GM21381 (cell line): ENCODE measurements around the gene TAF10.

ENCODE experiments used
- ATAC-seq: cut with Tn5 transposase; IDR thresholded peaks from one replicate; pipeline ENCODE4 v1.9.1; 2021; ENCODE audit warnings: mild to moderate bottlenecking, moderate library complexity; ENCODE audit not compliant: unreplicated experiment

Gene TAF10

GRCh38 chr11:6612213-6613041 is at the start of gene TAF10:
Gene TAF10, minus strand, starts transcription at chr11:6612216. Its CDS starts 27 bp downstream, at chr11:6612189.
- peak; percentile 91 for ATAC-seq

GRCh38 chr11:6660712-6661111 is 48.7 kb upstream of the TAF10 start:
- no peak for ATAC-seq

GRCh38 chr11:6658647-6659046 is 46.6 kb upstream of the TAF10 start:
- no peak for ATAC-seq

- ATAC-seq, result no peak
Measured at GRCh38 chr11:6657346-6657745, 45.3 kb upstream of the TAF10 start.

GRCh38 chr11:6656936-6657335 is 44.9 kb upstream of the TAF10 start:
- no peak for ATAC-seq

DNA sequence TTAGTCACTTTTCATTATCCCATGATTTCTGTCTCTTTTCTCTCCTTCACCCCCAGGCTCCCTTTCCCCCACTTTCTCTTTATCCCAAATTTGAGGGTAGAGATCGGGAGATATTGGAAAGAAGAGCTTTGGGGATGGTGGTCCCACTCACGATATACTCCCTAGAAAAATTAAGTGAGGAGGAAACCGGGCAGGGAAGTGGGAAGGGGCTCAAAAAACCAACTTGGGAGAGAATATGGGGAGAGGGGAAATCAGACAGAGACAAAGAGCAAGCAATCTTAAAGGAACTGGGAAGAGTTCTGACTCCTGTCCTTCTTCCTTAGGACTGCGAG is 44.5 kb upstream of the TAF10 start:
- ATAC-seq, result no peak

GRCh38 chr11:6655790-6656583 is 44.0 kb upstream of the TAF10 start, which contains the start of gene DCHS1:
Gene DCHS1, minus strand, starts transcription at chr11:6655809. Its CDS starts 14,196 bp downstream, at chr11:6641613.
- ATAC-seq, result no peak

DNA sequence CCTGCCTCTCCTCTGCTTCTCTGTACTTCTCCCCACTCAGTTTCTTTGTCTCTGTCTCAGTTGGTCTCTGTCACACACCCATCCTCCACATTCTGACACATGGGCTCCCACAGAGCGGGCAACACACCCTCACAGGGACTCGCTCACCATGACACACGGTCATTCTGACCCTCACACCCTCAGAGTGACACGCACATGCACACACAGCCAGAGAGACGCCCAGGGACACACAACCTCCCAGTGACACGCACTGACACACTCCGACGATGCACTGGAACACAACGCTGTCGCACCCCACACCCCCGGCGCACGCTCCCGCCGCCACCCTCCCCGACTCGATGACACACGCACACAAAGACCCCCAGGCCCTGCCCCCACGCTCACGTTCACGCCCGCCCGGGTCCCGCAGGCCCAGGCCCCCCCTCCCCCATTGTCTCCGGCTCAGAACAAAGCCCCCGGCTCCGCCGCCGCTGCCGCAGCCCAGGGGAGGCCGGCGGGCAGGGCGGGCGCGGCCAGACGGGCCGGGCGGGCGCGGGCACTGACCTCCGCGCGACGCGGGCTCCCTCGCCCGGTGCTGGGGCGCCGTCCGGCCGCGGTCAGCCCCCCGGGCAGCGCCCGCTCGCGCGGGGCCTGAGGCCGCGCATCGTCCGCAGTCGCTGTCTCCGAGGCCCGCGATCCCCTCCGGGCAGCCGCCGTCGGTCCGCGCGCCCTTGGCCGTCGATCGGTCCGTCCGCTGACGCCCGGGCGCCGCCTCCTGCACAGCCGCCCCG is 43.2 kb upstream of the TAF10 start:
- ATAC-seq, result no peak

GRCh38 chr11:6654281-6655019 is 42.4 kb upstream of the TAF10 start:
- no peak for ATAC-seq

GRCh38 chr11:6653656-6654055 is 41.6 kb upstream of the TAF10 start:
- no peak for ATAC-seq

DNA sequence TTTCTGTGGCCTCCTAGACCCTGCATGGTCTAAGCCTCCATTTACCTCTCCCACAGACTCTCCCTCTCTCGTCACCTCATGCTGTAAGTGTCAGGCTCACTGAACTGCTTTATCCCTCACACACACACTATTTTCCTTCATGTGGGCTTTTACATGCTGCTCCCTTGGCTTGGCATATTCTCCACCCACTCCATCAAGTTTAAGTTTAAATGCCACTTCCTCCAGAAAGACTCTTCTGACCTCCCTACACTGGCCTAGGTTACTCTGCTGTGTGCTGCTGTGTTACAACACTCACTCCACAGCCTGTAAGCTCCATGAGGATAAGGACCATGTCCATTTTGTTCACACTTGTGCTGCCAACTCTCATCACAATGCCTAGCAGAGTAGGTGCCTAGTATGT is 41.1 kb upstream of the TAF10 start:
- no peak for ATAC-seq

DNA sequence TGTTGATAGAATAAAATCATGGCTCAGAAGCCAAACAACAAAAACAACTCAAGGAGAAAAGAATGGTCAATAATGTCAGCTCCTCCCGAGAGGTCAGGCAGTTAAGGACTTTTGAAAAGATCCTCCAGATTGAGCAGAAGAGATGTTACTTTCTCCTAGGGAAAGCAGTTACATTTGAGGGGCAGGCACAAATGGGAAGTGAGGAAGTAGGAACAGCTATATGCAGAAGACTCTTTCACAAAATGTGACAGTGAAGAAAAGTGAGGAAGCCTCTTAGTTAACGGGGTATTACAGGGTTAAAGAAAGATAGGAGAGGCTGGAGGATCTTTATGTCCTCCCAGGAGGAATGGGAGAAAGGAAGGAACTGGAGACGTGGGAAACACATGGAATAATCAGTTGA is 40.2 kb upstream of the TAF10 start:
- ATAC-seq, result no peak

GRCh38 chr11:6650980-6651379 is 39.0 kb upstream of the TAF10 start:
- ATAC-seq, result no peak

- no peak for ATAC-seq
Measured at GRCh38 chr11:6650104-6650503, 38.1 kb upstream of the TAF10 start.

- ATAC-seq, result no peak
Measured at GRCh38 chr11:6648501-6648900, 36.5 kb upstream of the TAF10 start.

GRCh38 chr11:6647836-6648235 is 35.8 kb upstream of the TAF10 start:
- no peak for ATAC-seq

- ATAC-seq, result peak; percentile 81
Measured at GRCh38 chr11:6646918-6647679, 35.1 kb upstream of the TAF10 start.

GRCh38 chr11:6646576-6646917 is 34.5 kb upstream of the TAF10 start:
- ATAC-seq, result no peak

GRCh38 chr11:6646071-6646470 is 34.1 kb upstream of the TAF10 start:
- no peak for ATAC-seq

GRCh38 chr11:6642957-6643356 is 30.9 kb upstream of the TAF10 start:
- ATAC-seq, result no peak
